GM10248 (cell line): ENCODE measurements around the gene ARHGEF6.

ENCODE experiments used
- CTCF ChIA-PET: fragments of 300-600 bp; sonication (Branson Sonifier 250); formaldehyde crosslinking; extraction: SDS; loops from one replicate; lab custom pipeline; 2021; ENCODE audit warnings: antibody characterized with exemption; lab: Yijun Ruan, JAX
- POLR2A ChIA-PET: fragments of 350-650 bp; sonication (Branson Sonifier 250); formaldehyde crosslinking; extraction: SDS; loops from one replicate; lab custom pipeline; 2020; ENCODE audit warnings: antibody characterized with exemption; lab: Yijun Ruan, JAX
- DNase-seq: peaks from one replicate; pipeline ENCODE4 v3.0.0; 2012; ENCODE audit errors: extremely low spot score
- CTCF ChIP-seq: IDR thresholded peaks from 2 replicates; pipeline ENCODE4 v1.5.1; 2012; ENCODE audit warnings: mild to moderate bottlenecking, low read depth; ENCODE audit errors: extremely low read depth, missing control alignments, control extremely low read depth

Gene ARHGEF6

DNA sequence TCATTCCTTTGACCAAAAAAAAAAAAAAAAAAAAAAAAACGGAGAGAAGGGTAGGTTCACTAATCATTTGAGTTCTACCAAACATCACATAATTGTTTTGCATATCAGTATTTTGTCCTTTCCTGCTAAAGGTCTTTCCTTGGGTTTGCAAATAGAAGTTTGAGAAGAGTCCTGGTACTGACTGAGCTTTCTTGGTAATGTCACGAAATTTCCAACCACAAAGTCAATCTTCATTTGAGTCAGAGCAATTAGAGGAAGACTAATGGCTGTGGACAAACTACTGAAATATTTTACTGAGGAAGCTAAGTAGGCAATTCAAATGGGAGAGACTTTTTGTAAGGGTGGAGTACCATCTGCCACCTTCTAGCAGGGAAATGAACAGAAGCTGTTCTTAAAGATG, 154.5 kb downstream of the ARHGEF6 start:
- ChIA-PET CTCF (interaction anchor here (1.3 to 1.7 kb wide), 3 partner anchors 9 to 426 kb away, joined by 3 to 4 read pairs (median 3); no protein-coding TSS in a partner anchor), POLR2A (no interaction called here)
- no peak for TF ChIP-seq CTCF
- DNase-seq: peak; percentile 9

DNA sequence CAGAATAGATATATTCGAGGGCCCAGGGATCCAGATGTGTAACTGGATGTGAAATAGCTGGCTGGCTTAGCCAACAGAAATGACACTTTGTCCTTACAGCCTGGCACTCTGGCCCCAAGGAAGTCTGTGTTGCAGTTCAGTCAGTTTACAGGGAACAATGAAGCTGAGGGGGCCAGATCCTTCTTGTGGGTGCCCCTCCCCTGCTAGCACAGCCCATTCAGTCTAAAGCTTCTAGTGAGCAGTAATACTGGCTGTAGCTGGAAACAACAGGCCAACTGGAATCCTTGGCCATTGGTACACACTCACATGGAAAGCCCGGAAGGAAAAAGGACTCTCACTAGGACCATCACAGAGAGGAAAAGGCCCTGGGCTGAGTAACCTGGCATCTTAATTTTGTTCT, 155.5 kb downstream of the ARHGEF6 start:
- ChIA-PET POLR2A (no interaction called here), CTCF (no interaction called here)
- TF ChIP-seq CTCF: no peak
- no peak for DNase-seq

DNA sequence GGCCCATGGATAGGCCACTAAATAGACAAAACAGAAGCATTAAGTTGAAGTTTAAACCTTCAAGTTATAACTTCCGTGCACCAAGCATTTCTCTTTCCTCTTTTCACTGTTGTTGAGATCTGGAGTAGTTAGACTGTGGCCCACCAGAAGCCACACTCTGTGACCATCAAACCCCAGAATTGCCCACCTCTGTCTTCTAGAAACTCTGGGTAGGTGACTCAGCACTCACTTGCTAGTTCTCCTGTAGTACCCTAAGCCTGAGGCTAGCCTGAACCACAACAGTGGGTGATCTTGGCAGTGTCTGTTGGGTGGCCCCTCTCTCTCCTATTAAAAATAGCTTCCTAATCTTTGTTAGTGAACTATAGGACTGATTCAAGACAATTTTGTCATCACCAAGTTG, 157.3 kb downstream of the ARHGEF6 start:
- POLR2A ChIA-PET: no interaction called here
- CTCF ChIA-PET: no interaction called here
- TF ChIP-seq CTCF: no peak
- DNase-seq: no peak

- ChIA-PET CTCF (interaction anchor here (1.3 kb wide), 1 partner anchor 39 kb away, joined by 3 read pairs; no protein-coding TSS in a partner anchor), POLR2A (no interaction called here)
- DNase-seq: no peak
- TF ChIP-seq CTCF: no peak
These were observed 158.2 kb downstream of the ARHGEF6 start for GRCh38 chrX:136622568-136622967.

DNA sequence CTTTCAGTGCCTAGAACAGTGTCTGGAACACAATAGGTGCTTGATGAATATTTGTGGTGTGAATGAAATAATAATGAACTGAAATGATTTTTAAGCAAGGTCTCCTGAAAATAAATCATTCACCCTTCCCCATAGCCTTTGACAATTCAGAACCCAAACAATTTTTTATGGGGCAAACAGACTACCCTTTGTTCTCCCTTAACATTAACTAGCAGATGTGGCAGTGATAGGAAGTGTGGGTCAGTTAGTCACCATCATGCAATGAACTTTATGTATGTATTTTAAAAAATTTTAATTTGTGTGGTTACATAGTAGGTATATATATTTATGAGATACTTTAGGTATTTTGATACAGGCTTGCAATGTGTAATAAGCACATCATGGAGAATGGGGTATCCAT, 160.0 kb downstream of the ARHGEF6 start:
- ChIA-PET CTCF (interaction anchor here (1.0 kb wide), 1 partner anchor 12 kb away, joined by 3 read pairs; no protein-coding TSS in a partner anchor), POLR2A (no interaction called here)
- no peak for TF ChIP-seq CTCF

DNA sequence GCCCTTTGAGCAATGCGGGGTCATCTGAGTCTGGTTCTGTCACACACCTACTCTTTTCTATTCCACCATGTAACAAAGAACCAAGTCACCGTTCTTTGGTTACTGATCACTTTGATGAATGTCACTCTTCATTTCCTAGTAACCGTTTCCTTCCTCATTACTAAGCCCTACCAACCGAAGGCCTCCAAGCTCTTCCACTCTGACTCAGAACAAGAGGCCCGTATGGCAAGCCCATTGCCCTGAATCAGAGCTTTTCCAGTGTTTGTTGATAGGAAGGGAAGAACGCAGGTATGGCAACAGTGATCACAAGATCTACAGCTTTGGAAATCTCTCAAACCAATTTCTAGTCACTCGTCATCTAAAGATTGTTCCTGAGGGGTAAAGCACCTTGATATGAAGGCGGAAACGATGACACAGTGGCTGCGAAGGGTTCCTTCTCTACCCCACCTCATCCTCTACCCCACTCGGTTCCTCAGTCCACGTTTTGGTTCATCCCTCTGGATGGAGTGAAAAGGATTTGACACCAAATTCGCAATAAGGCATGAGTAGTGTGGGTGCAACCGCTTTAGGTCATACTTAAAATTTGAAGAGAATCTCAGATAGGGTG, 160.7 kb downstream of the ARHGEF6 start:
- POLR2A ChIA-PET: no interaction called here
- no peak for DNase-seq
- TF ChIP-seq CTCF: no peak
- CTCF ChIA-PET: interaction anchor here (1.0 kb wide), 1 partner anchor 12 kb away, joined by 3 read pairs; no protein-coding TSS in a partner anchor

More for the DNA sequence above, 160.0 kb downstream of the ARHGEF6 start:
- DNase-seq: no peak
